HCT116 (cell line): ENCODE measurements around the gene SYCP2. TPM values are rescaled to one million over a fixed set of nuclear protein-coding genes. Genes with fewer than 3 reads are reported as not detected.

ENCODE experiments used
- ATAC-seq: fragments of 200-7000 bp; cut with Tn5 transposase; 2 replicates; pipeline ENCODE4 v1.9.1; 2020; ENCODE audit warnings: mild to moderate bottlenecking, moderate library complexity
- BruUV-seq: library from RNA; stranded (reverse); fragments of 400-500 nt; replicated peaks from 2 replicates; lab custom pipeline; 2021; lab: Mats Ljungman, UMichigan
- CTCF ChIA-PET: fragments of 300-600 bp; sonication (Branson Sonifier 250); formaldehyde crosslinking; loops from one replicate; lab custom pipeline; 2021; ENCODE audit warnings: antibody characterized with exemption; lab: Charles Lee
- POLR2A ChIA-PET: fragments of 300-600, 350-600 bp; sonication (Branson Sonifier 250); formaldehyde crosslinking; loops from one replicate; lab custom pipeline; 2021; ENCODE audit warnings: antibody characterized with exemption; lab: Charles Lee
- RAD21 ChIA-PET, 2 experiments: fragments of 300-600 bp; sonication (Branson Sonifier 250); formaldehyde crosslinking; loops; one replicate each; lab custom pipeline; 2023; ENCODE audit warnings: low total read pairs in 2 of 2; ENCODE audit not compliant: uncharacterized antibody in 2 of 2, unreplicated experiment in 2 of 2, low non-redundant PET in 1 of 2; lab: Charles Lee
- DNase-seq: peaks from one replicate; pipeline ENCODE4 v3.0.0-alpha.2; 2010; ENCODE audit warnings: low read depth, low spot score
- H2AFZ ChIP-seq: fragments of 200-600 bp; shearing (Covaris generic), sonication (generic); 2 replicates; pipeline ENCODE4 v1.6.1; 2017; ENCODE audit warnings: low read depth, mixed run types, mixed read lengths, antibody characterized with exemption, low read length; ENCODE audit not compliant: poor library complexity, severe bottlenecking
- H3K27ac ChIP-seq: 2 replicates; pipeline ENCODE4 v1.5.1; 2012; ENCODE audit warnings: low read depth, low read length
- H3K27me3 ChIP-seq: fragments of 200-600 bp; sonication (generic); 2 replicates; pipeline ENCODE4 v1.6.1; 2016; ENCODE audit warnings: mixed run types, low read length, mixed read lengths; ENCODE audit not compliant: insufficient read depth
- H3K36me3 ChIP-seq, 2 experiments: fragments of 200-500 bp in 1 of 2; fragments of 200-600 bp in 1 of 2; sonication (Bioruptor generic) in 1 of 2; sonication (generic) in 1 of 2; 2 replicates each; pipeline versions ENCODE4 v1.5.1 to v1.6.1; 2014 to 2016; ENCODE audit warnings: low read length in 2 of 2, inconsistent platforms in 1 of 2, mixed read lengths in 1 of 2, mixed run types in 1 of 2; ENCODE audit not compliant: insufficient read depth in 2 of 2, control insufficient read depth in 1 of 2
- H3K4me1 ChIP-seq, 2 experiments: fragments of 200-600 bp in 1 of 2; sonication (generic) in 1 of 2; 2 replicates each; pipeline versions ENCODE4 v1.5.1 to v1.6.1; 2012 to 2017; ENCODE audit warnings: low read length in 2 of 2, inconsistent platforms in 1 of 2, mild to moderate bottlenecking in 1 of 2, mixed read lengths in 1 of 2, mixed run types in 1 of 2, moderate library complexity in 1 of 2; ENCODE audit not compliant: insufficient read depth in 2 of 2, control insufficient read depth in 1 of 2
- H3K4me2 ChIP-seq: fragments of 200-600 bp; sonication (generic); 2 replicates; pipeline ENCODE4 v1.6.1; 2017; ENCODE audit warnings: mixed run types, low read length, mixed read lengths
- H3K4me3 ChIP-seq, 2 experiments: fragments of 200-600 bp in 1 of 2; sonication (generic) in 1 of 2; replicated peaks in 1 of 2; 2 replicates each; pipeline ENCODE4 v1.5.1; 2011 to 2016; ENCODE audit warnings: low read length in 2 of 2, control low read depth in 1 of 2, low read depth in 1 of 2, mild to moderate bottlenecking in 1 of 2, mixed read lengths in 1 of 2, mixed run types in 1 of 2
- H3K79me2 ChIP-seq: fragments of 200-600 bp; sonication (generic); 2 replicates; pipeline ENCODE4 v1.6.1; 2017; ENCODE audit warnings: mild to moderate bottlenecking, mixed run types, low read length, moderate library complexity, mixed read lengths; ENCODE audit not compliant: insufficient read depth
- H3K9ac ChIP-seq: fragments of 200-600 bp; sonication (generic); 2 replicates; pipeline ENCODE4 v1.6.1; 2016; ENCODE audit warnings: low read length, mixed read lengths
- H3K9me2 ChIP-seq: fragments of 200-600 bp; sonication (generic), shearing (Covaris generic); 2 replicates; pipeline ENCODE4 v1.6.1; 2017; ENCODE audit warnings: mixed run types, mild to moderate bottlenecking, moderate library complexity; ENCODE audit not compliant: insufficient read depth
- H3K9me3 ChIP-seq, 2 experiments: fragments of 200-500 bp in 1 of 2; fragments of 200-600 bp in 1 of 2; sonication (Bioruptor generic) in 1 of 2; sonication (generic) in 1 of 2; 2 replicates each; pipeline ENCODE4 v1.6.1; 2014 to 2017; ENCODE audit warnings: low read length in 2 of 2, mixed read lengths in 2 of 2, inconsistent platforms in 1 of 2, low read depth in 1 of 2, mild to moderate bottlenecking in 1 of 2, mixed run types in 1 of 2, moderate library complexity in 1 of 2; ENCODE audit not compliant: control insufficient read depth in 1 of 2, insufficient read depth in 1 of 2
- H4K20me1 ChIP-seq: fragments of 200-600 bp; sonication (generic), shearing (Covaris generic); 2 replicates; pipeline ENCODE4 v1.6.1; 2017; ENCODE audit warnings: mixed run types, mild to moderate bottlenecking, moderate library complexity; ENCODE audit not compliant: insufficient read depth
- CBX3 ChIP-seq: IDR thresholded peaks from 2 replicates; pipeline ENCODE4 v1.6.1; 2012; ENCODE audit warnings: low read depth
- ELF1 ChIP-seq: IDR thresholded peaks from 2 replicates; pipeline ENCODE4 v1.6.1; 2012; ENCODE audit warnings: low read depth, borderline replicate concordance
- FOSL1 ChIP-seq: IDR thresholded peaks from 2 replicates; pipeline ENCODE4 v1.6.1; 2012; ENCODE audit warnings: low read depth
- JUND ChIP-seq: IDR thresholded peaks from 2 replicates; pipeline ENCODE4 v1.6.1; 2012
- POLR2AphosphoS5 ChIP-seq: IDR thresholded peaks from 2 replicates; pipeline ENCODE4 v1.6.1; 2011; ENCODE audit warnings: mild to moderate bottlenecking, low read depth, low read length, moderate library complexity
- SP1 ChIP-seq: IDR thresholded peaks from 2 replicates; pipeline ENCODE4 v1.6.1; 2012; ENCODE audit warnings: low read depth
- intact Hi-C: fragments of 100-400 bp; cut with micrococcal nuclease; formaldehyde crosslinking; loops from 2 replicates; pipeline ENCODE4 v1.10.0; 2022
- total RNA-seq: library from RNA; stranded (reverse); gene quantifications from one replicate; pipeline ENCODE4 v1.2.1, GENCODE V29; 2021; ENCODE audit not compliant: unreplicated experiment
- TF ChIP-seq, protein P1 (sequence below): IDR thresholded peaks from 2 replicates; pipeline ENCODE4 v1.6.1; 2012

SYCP2 gene
- total RNA-seq, 1 experiment from 2014 or later: 0.59 TPM

DNA sequence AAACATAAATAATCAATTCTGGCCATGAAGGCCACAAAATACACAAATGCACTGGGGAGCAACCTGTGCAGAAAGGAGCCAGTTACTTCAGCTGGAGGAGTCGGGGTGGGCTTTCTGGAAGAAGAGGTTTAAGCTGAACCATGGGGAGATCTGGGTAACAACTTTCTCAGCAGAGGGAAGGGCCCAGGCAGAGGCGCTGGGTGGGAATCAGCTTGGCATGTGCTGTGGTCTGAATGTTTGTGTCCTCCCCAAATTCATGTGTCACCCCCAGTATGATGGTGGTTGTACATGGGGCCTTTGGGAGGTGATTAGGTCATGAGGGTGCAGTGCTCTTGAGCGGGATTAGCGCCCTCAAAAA is 107.9 kb downstream of the SYCP2 start (continued):
- TF ChIP-seq, protein P1, sequence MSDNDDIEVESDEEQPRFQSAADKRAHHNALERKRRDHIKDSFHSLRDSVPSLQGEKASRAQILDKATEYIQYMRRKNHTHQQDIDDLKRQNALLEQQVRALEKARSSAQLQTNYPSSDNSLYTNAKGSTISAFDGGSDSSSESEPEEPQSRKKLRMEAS: no peak
- TF ChIP-seq CBX3: no peak
- TF ChIP-seq JUND: no peak

DNA sequence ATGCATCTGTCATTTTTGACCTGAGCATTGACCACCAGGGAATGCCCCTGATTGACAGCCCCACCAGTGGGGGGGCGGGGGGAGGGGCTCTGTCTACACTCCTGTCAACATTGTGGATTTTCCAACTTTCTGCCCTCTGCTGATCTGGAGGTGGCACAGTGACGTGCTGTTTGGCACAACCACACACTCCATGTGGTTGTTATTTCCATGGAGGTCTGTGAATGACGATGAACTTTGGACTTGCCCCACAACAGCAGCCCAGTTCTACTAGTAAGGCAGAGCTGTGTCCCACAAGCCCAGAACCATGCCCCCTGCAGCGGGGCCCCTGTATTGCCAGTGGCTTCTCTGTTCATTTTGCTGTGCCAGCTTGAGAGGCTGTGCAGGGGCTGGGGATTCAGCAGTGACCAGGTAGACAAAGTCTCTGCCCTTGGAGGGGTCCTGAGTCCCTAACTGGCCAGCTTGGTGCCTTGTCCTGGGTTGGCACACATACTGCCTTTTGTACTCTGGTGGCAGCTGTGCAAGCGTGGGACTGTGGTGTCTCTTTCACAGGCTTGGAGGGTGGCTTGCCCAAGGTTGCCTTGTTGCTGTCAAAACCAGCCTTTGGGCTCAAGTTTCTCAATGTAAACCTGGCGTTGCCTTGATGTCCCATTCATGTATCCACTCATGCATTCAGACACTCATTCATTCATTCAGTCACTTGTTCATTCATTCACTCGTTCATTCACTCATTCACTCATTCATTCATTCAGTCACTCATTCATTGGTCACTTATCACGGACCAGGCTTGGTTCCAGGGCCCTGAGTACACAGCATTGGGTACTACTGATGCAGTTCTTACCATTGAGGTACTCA is 108.5 kb downstream of the SYCP2 start:
- H3K4me3 ChIP-seq: no peak overlapping the region
- DNase-seq: no peak
- no peaks in the 10 kb centered on the region for H4K20me1 ChIP-seq
- no peaks in the 10 kb centered on the region for H3K36me3 ChIP-seq
- TF ChIP-seq JUND (no peak), CBX3 (no peak), ELF1 (no peak), FOSL1 (no peak), POLR2AphosphoS5 (no peak), SP1 (no peak)
- TF ChIP-seq, protein P1: no peak
- no peaks in the 10 kb centered on the region for H3K79me2 ChIP-seq
- no peak overlapping the region for H3K27ac ChIP-seq
- CTCF ChIA-PET: no interaction called here
- POLR2A ChIA-PET: no interaction called here
- intact Hi-C loops: no loop called here
- RAD21 ChIA-PET: no interaction called here
- no peak overlapping the region for H2AFZ ChIP-seq
- H3K4me2 ChIP-seq: no peak overlapping the region
- no peak overlapping the region for H3K9ac ChIP-seq
- H3K27me3 ChIP-seq: peaks cover 12% of the 10 kb centered on the region; the same call in 1 of the 2 replicates
- no TSS peak for BruUV-seq
- no peaks in the 10 kb centered on the region for H3K9me3 ChIP-seq
- H3K9me2 ChIP-seq: no peaks in the 10 kb centered on the region
- no peaks in the 10 kb centered on the region for H3K4me1 ChIP-seq
- ATAC-seq: no peak
